WTC11 (cell line): ENCODE measurements around the gene JOSD1. TPM values are rescaled to one million over a fixed set of nuclear protein-coding genes. Genes with fewer than 3 reads are reported as not detected.

Source experiments
- ATAC-seq: fragments of 200-7000 bp; cut with Tn5 transposase; 2 replicates; pipeline ENCODE4 v1.10.0; 2021; ENCODE audit warnings: mild to moderate bottlenecking, moderate library complexity
- CTCF ChIA-PET: fragments of 300-600 bp; sonication (Branson Sonifier 250); formaldehyde crosslinking; loops from one replicate; lab custom pipeline; 2021; ENCODE audit warnings: antibody characterized with exemption; lab: Charles Lee
- POLR2A ChIA-PET: fragments of 350-600 bp; sonication (Branson Sonifier 250); formaldehyde crosslinking; loops from one replicate; lab custom pipeline; 2021; ENCODE audit warnings: antibody characterized with exemption; lab: Charles Lee
- DNase-seq: peaks from one replicate; pipeline ENCODE4 v3.0.0; 2021; ENCODE audit warnings: low spot score
- H3K27ac Mint-ChIP-seq: 2 replicates; pipeline ENCODE4 v1.8.0; 2021; ENCODE audit warnings: mixed read lengths
- H3K27me3 Mint-ChIP-seq: 2 replicates; pipeline ENCODE4 v1.8.0; 2021; ENCODE audit warnings: low read depth, mild to moderate bottlenecking, moderate library complexity, mixed read lengths
- H3K36me3 Mint-ChIP-seq: 2 replicates; pipeline ENCODE4 v1.8.0; 2021; ENCODE audit warnings: mixed read lengths
- H3K4me1 Mint-ChIP-seq: 2 replicates; pipeline ENCODE4 v1.8.0; 2022; ENCODE audit warnings: mixed read lengths
- H3K4me3 Mint-ChIP-seq: 2 replicates; pipeline ENCODE4 v1.8.0; 2021; ENCODE audit warnings: mild to moderate bottlenecking, moderate library complexity, mixed read lengths
- H3K9me3 Mint-ChIP-seq: 2 replicates; pipeline ENCODE4 v1.8.0; 2021; ENCODE audit warnings: mixed read lengths
- AR ChIP-seq: fragments of 250-450 bp; sonication (Bioruptor Pico); IDR thresholded peaks from 2 replicates; pipeline ENCODE4 v1.9.0; 2021; ENCODE audit warnings: mild to moderate bottlenecking
- ATF1 ChIP-seq: sonication (generic); formaldehyde crosslinking; IDR thresholded peaks from 2 replicates; pipeline ENCODE4 v1.8.1; 2023; ENCODE audit warnings: mild to moderate bottlenecking, moderate library complexity, missing genetic modification reagents
- E2F4 ChIP-seq: sonication (generic); formaldehyde crosslinking; IDR thresholded peaks from 2 replicates; pipeline ENCODE4 v1.8.1; 2022; ENCODE audit warnings: low read depth, mild to moderate bottlenecking, moderate library complexity, missing genetic modification reagents, borderline replicate concordance
- FOXJ3 ChIP-seq: sonication (generic); formaldehyde crosslinking; IDR thresholded peaks from 2 replicates; pipeline ENCODE4 v1.9.0; 2021; ENCODE audit warnings: missing genetic modification reagents, mild to moderate bottlenecking, borderline replicate concordance
- GTF2I ChIP-seq: fragments of 250-450 bp; sonication (Bioruptor Pico); conservative IDR thresholded peaks from 2 replicates; pipeline ENCODE4 v1.4.0; 2021; ENCODE audit warnings: mild to moderate bottlenecking
- IRF2 ChIP-seq: sonication (generic); formaldehyde crosslinking; IDR thresholded peaks from 2 replicates; pipeline ENCODE4 v1.8.0; 2022; ENCODE audit warnings: low read depth, missing genetic modification reagents, borderline replicate concordance
- KAT7 ChIP-seq: sonication (generic); formaldehyde crosslinking; IDR thresholded peaks from 2 replicates; pipeline ENCODE4 v1.8.1; 2023; ENCODE audit warnings: missing genetic modification reagents, mild to moderate bottlenecking, borderline replicate concordance
- NFATC4 ChIP-seq: fragments of 250-450 bp; sonication (Bioruptor Pico); IDR thresholded peaks from 2 replicates; pipeline ENCODE4 v1.9.0; 2021; ENCODE audit warnings: mild to moderate bottlenecking
- NR3C1 ChIP-seq: sonication (generic); formaldehyde crosslinking; conservative IDR thresholded peaks from 2 replicates; pipeline ENCODE4 v1.8.1; 2023; ENCODE audit warnings: low read depth, mild to moderate bottlenecking, missing genetic modification reagents
- PRRX2 ChIP-seq: fragments of 250-450 bp; sonication (Bioruptor Pico); IDR thresholded peaks from 2 replicates; pipeline ENCODE4 v1.8.0; 2021; ENCODE audit warnings: mild to moderate bottlenecking
- RORB ChIP-seq: fragments of 250-450 bp; sonication (Bioruptor Pico); IDR thresholded peaks from 2 replicates; pipeline ENCODE4 v1.9.0; 2021; ENCODE audit warnings: mild to moderate bottlenecking
- SMAD3 ChIP-seq: sonication (generic); formaldehyde crosslinking; IDR thresholded peaks from 2 replicates; pipeline ENCODE4 v1.8.0; 2022; ENCODE audit warnings: missing genetic modification reagents, mild to moderate bottlenecking, borderline replicate concordance
- SMAD4 ChIP-seq: sonication (generic); formaldehyde crosslinking; IDR thresholded peaks from 2 replicates; pipeline ENCODE4 v1.8.0; 2022; ENCODE audit warnings: mild to moderate bottlenecking, missing genetic modification reagents
- SP1 ChIP-seq: sonication (generic); formaldehyde crosslinking; conservative IDR thresholded peaks from 2 replicates; pipeline ENCODE4 v1.8.1; 2022; ENCODE audit warnings: missing genetic modification reagents
- TP53 ChIP-seq: sonication (generic); formaldehyde crosslinking; IDR thresholded peaks from 2 replicates; pipeline ENCODE4 v1.8.1; 2023; ENCODE audit warnings: mild to moderate bottlenecking, missing genetic modification reagents
- ZNF219 ChIP-seq: sonication (generic); formaldehyde crosslinking; IDR thresholded peaks from 2 replicates; pipeline ENCODE4 v1.8.0; 2023; ENCODE audit warnings: missing genetic modification reagents, mild to moderate bottlenecking, borderline replicate concordance
- ZNF232 ChIP-seq: sonication (generic); formaldehyde crosslinking; IDR thresholded peaks from 2 replicates; pipeline ENCODE4 v1.8.0; 2022; ENCODE audit warnings: mild to moderate bottlenecking, missing genetic modification reagents
- ZNF396 ChIP-seq: fragments of 250-450 bp; sonication (Bioruptor Pico); IDR thresholded peaks from 2 replicates; pipeline ENCODE4 v1.8.0; 2021; ENCODE audit warnings: mild to moderate bottlenecking, moderate library complexity, borderline replicate concordance
- ZNF416 ChIP-seq: fragments of 250-450 bp; sonication (Bioruptor Pico); IDR thresholded peaks from 2 replicates; pipeline ENCODE4 v1.9.0; 2021; ENCODE audit warnings: mild to moderate bottlenecking, inconsistent platforms
- ZNF423 ChIP-seq: fragments of 250-450 bp; sonication (Bioruptor Pico); IDR thresholded peaks from 2 replicates; pipeline ENCODE4 v2.1.2; 2022; ENCODE audit warnings: mild to moderate bottlenecking, moderate library complexity
- total RNA-seq: library from RNA; stranded (reverse); gene quantifications from 3 replicates; pipeline ENCODE4 v1.2.3, GENCODE V29; 2021
- TF ChIP-seq, protein P1 (sequence below): sonication (generic); formaldehyde crosslinking; IDR thresholded peaks from 2 replicates; pipeline ENCODE4 v1.8.1; 2023; ENCODE audit warnings: mild to moderate bottlenecking, missing genetic modification reagents
- TF ChIP-seq, protein P2 (sequence below): sonication (generic); formaldehyde crosslinking; conservative IDR thresholded peaks from 2 replicates; pipeline ENCODE4 v1.8.1; 2022; ENCODE audit warnings: mild to moderate bottlenecking, missing genetic modification reagents
- TF ChIP-seq, protein P3 (sequence below): sonication (generic); formaldehyde crosslinking; IDR thresholded peaks from 2 replicates; pipeline ENCODE4 v1.8.0; 2023; ENCODE audit warnings: missing genetic modification reagents, mild to moderate bottlenecking, borderline replicate concordance

Gene JOSD1
- total RNA-seq, 1 experiment from 2014 or later = 24.5 TPM

- Mint-ChIP-seq H3K27me3 (no peaks in the 10 kb centered on the region), H3K4me3 (no peak overlapping the region), H3K36me3 (peaks cover 41% of the 10 kb centered on the region), H3K9me3 (no peaks in the 10 kb centered on the region), H3K27ac (peak overlapping the region; percentile 87; the same call in 1 of the 2 replicates), H3K4me1 (peaks cover 28% of the 10 kb centered on the region)
- DNase-seq (no peak), ATAC-seq (no peak)
- ChIA-PET CTCF (interaction anchor here (0.7 to 1.7 kb wide), 2 partner anchors 14 to 49 kb away, joined by 3 to 6 read pairs; no protein-coding TSS in a partner anchor), POLR2A (no interaction called here)
- TF ChIP-seq, protein P1, sequence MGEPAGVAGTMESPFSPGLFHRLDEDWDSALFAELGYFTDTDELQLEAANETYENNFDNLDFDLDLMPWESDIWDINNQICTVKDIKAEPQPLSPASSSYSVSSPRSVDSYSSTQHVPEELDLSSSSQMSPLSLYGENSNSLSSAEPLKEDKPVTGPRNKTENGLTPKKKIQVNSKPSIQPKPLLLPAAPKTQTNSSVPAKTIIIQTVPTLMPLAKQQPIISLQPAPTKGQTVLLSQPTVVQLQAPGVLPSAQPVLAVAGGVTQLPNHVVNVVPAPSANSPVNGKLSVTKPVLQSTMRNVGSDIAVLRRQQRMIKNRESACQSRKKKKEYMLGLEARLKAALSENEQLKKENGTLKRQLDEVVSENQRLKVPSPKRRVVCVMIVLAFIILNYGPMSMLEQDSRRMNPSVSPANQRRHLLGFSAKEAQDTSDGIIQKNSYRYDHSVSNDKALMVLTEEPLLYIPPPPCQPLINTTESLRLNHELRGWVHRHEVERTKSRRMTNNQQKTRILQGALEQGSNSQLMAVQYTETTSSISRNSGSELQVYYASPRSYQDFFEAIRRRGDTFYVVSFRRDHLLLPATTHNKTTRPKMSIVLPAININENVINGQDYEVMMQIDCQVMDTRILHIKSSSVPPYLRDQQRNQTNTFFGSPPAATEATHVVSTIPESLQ (CRISPR knock-in tag) = no peak
Observed at GRCh38 chr22:38717244-38717643, 16.5 kb upstream of the JOSD1 start.

- CTCF ChIA-PET = interaction anchor here (1.2 to 2.4 kb wide), 3 partner anchors 16 to 52 kb away, joined by 3 to 8 read pairs (median 6); no protein-coding TSS in a partner anchor
- ATAC-seq = no peak
- H3K4me3 Mint-ChIP-seq = no peak overlapping the region
- peaks cover 41% of the 10 kb centered on the region for H3K36me3 Mint-ChIP-seq
- DNase-seq = no peak
- no peaks in the 10 kb centered on the region for H3K9me3 Mint-ChIP-seq
- TF ChIP-seq KAT7 (CRISPR knock-in tag) (no peak), NR3C1 (CRISPR knock-in tag) (no peak), ZNF423 (CRISPR knock-in tag) (no peak), ZNF396 (CRISPR knock-in tag) (no peak), ATF1 (no peak), GTF2I (CRISPR knock-in tag) (no peak), SP1 (CRISPR knock-in tag) (no peak)
- H3K27me3 Mint-ChIP-seq = no peaks in the 10 kb centered on the region
- peak overlapping the region; percentile 87 for H3K27ac Mint-ChIP-seq
- H3K4me1 Mint-ChIP-seq = peaks cover 32% of the 10 kb centered on the region
- POLR2A ChIA-PET = no interaction called here
Observed at GRCh38 chr22:38716826-38717225, 16.1 kb upstream of the JOSD1 start.

- Mint-ChIP-seq H3K36me3 (peaks cover 37% of the 10 kb centered on the region), H3K9me3 (no peaks in the 10 kb centered on the region), H3K27ac (peak overlapping the region; percentile 87), H3K4me1 (peaks cover 33% of the 10 kb centered on the region), H3K4me3 (no peak overlapping the region), H3K27me3 (no peaks in the 10 kb centered on the region)
- POLR2A ChIA-PET = no interaction called here
- CTCF ChIA-PET = interaction anchor here (0.5 to 2.4 kb wide), 4 partner anchors 9 to 286 kb away, joined by 3 to 17 read pairs (median 6); no protein-coding TSS in a partner anchor
- ATAC-seq (no peak), DNase-seq (no peak)
- TF ChIP-seq E2F4 (CRISPR knock-in tag) (no peak), NR3C1 (CRISPR knock-in tag) (no peak), SMAD3 (CRISPR knock-in tag) (no peak), IRF2 (CRISPR knock-in tag) (no peak), AR (no peak), RORB (CRISPR knock-in tag) (no peak), ZNF416 (CRISPR knock-in tag) (no peak), NFATC4 (CRISPR knock-in tag) (no peak), ZNF219 (no peak), TP53 (CRISPR knock-in tag) (no peak), FOXJ3 (no peak), ZNF232 (CRISPR knock-in tag) (no peak), SMAD4 (no peak), PRRX2 (no peak), ZNF396 (CRISPR knock-in tag) (no peak)
- TF ChIP-seq, protein P2, sequence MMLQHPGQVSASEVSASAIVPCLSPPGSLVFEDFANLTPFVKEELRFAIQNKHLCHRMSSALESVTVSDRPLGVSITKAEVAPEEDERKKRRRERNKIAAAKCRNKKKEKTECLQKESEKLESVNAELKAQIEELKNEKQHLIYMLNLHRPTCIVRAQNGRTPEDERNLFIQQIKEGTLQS (CRISPR knock-in tag) = no peak
- TF ChIP-seq, protein P3, sequence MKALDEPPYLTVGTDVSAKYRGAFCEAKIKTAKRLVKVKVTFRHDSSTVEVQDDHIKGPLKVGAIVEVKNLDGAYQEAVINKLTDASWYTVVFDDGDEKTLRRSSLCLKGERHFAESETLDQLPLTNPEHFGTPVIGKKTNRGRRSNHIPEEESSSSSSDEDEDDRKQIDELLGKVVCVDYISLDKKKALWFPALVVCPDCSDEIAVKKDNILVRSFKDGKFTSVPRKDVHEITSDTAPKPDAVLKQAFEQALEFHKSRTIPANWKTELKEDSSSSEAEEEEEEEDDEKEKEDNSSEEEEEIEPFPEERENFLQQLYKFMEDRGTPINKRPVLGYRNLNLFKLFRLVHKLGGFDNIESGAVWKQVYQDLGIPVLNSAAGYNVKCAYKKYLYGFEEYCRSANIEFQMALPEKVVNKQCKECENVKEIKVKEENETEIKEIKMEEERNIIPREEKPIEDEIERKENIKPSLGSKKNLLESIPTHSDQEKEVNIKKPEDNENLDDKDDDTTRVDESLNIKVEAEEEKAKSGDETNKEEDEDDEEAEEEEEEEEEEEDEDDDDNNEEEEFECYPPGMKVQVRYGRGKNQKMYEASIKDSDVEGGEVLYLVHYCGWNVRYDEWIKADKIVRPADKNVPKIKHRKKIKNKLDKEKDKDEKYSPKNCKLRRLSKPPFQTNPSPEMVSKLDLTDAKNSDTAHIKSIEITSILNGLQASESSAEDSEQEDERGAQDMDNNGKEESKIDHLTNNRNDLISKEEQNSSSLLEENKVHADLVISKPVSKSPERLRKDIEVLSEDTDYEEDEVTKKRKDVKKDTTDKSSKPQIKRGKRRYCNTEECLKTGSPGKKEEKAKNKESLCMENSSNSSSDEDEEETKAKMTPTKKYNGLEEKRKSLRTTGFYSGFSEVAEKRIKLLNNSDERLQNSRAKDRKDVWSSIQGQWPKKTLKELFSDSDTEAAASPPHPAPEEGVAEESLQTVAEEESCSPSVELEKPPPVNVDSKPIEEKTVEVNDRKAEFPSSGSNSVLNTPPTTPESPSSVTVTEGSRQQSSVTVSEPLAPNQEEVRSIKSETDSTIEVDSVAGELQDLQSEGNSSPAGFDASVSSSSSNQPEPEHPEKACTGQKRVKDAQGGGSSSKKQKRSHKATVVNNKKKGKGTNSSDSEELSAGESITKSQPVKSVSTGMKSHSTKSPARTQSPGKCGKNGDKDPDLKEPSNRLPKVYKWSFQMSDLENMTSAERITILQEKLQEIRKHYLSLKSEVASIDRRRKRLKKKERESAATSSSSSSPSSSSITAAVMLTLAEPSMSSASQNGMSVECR (CRISPR knock-in tag) = no peak
Observed at GRCh38 chr22:38716271-38716670, 15.5 kb upstream of the JOSD1 start.
